ENCODE data around the gene EIF5.
"Not testable (repeated sequence)": the region's sequence is repeated elsewhere in the genome, so short reads cannot be mapped to it uniquely, and the experiment has no call there.

Gene EIF5

DNA sequence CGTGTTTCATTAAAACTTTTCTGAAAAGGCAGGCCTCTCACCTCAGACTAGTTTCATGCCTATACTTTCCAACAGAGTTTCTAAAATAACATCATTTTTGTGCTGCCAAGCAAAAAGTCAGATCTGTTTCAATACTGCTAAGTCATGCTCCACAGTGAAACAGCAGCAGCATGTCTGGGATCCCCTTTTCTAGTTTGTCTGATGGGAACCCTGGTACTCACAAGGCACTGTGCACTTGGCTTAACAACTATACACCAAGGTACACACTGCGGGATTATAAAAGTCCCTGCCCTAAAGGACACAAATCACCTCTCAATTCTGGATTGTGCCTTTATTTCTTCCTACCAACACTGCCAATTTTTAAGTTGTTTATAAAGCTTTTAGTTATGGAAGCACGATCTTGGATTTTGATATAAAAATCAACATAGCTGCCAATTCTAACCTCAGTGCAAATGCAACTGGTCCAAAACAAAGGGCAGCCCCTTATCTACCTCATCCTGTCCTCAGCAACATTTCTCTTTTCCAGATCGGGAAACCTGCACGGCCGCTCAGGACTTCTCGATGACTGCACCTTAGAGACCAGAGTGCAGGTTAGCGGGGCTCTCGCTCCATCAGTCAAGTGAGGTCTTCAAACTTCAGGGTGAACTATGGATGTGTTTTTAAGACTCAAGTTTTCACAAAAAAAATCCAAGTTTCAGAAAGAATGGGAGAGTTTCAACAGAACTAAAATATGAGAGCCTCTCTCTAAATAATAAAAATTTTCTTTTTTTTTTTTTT lies 1.7 kb upstream of the EIF5 start:
- in situ Hi-C loops (cut with MboI; ENCODE audit: low sequenced_read_pairs) = no loop called here

DNA sequence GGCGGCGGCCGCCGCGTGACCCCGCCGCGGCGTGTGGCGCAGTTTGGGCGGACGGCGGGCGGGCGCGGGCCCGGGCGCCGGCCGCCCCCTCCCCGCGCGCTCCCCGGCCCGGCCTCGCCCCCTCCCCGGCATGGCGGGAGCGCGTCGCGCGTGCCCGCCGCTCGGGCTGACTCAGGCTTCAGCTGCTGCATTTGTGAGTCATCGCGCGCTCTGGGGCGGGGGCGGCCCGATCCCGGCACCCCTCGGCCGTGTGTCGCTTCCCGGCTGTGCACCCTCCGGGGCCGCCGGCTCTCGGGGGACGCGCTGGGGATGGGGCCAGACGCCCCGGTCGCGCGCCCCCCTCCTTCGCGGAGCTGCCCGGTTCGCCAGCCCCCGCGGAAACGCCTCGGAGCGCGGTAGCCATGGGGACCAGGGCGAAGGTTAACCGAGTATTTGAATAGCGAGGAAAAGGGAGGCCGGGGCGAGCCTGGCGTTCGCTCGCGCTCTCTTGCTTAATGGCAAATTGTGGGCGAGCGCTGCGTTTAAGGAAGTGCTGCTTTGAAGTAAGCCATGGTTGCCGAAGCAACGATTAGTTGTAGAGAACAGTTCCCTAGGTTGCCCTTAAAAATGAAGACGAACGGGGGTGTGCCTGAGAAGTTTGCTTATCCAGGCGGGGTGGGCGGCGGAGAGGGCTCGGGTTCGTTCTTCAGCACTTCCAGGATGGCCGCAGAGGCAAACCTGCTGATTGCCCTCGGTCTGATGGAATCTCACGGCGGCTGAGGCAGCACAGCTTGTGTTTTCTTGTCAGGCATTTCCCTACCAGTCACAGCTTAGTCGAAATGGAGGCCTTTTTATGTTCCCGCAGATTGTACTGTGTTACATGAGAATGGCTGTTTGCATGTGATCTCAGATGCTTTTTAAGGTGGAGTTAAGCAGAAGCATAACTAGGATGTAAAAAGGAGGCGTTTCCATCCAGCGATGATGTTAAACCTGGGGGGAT lies 896 bp downstream of the EIF5 start:
- in situ Hi-C loops (cut with MboI; ENCODE audit: low sequenced_read_pairs) = no loop called here

DNA sequence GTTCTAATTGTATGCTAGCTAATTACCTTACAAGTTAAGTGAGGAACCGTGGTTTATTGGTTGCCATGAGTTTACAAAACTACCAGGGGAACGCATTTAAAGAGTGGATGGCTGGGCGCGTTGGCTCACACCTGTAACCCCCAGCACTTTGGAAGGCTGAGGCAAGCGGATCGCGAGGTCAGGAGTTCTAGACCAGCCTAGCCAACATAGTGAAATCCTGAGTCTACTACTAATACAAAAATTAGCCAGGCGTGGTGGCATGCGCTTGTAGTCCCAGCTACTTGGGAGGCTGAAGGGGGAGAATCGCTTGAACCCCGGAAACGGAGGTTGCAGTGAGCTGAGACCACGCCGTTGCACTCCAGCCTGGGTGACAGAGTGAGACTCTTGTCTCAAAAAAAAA lies 2.2 kb downstream of the EIF5 start:
- in situ Hi-C loops (cut with MboI; ENCODE audit: low sequenced_read_pairs) = no loop called here

DNA sequence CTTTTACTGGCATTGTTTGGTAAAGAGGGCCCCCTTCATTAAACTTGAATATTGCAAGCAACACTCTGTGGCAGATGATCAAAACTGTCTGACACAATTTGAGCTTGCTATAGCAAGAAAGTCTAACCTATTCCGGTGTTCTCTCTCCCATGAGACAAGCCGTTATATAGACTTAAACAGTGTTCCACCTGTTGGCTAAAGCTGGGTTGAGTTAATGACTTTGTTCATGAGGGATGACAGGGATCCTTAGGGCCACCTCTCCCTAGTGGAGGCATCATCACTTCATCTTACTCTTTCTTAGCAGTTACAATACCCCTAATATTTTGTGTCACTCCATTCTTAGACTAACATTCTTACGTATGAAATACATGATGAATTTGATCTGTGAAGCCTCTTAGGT lies 3.8 kb downstream of the EIF5 start:
- in situ Hi-C loops (cut with MboI; ENCODE audit: low sequenced_read_pairs) = no loop called here

DNA sequence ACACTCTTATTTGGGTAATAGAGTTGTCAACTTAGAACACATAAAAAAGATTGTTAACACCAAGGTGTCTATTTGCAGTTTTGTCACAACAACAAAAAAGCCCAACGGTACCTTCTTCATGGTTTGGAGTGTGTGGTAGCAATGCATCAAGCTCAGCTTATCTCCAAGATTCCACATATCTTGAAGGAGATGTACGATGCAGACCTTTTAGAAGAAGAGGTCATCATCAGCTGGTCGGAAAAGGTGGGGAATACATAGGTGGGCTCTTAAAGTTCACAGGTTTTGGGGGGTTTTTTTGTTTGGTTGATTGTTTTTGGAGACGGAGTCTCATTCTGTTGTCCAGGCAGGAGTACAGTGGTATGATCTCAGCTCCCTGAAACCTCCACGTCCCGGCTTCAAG lies 5.5 kb downstream of the EIF5 start:
- in situ Hi-C loops (cut with MboI; ENCODE audit: low sequenced_read_pairs) = no loop called here

DNA sequence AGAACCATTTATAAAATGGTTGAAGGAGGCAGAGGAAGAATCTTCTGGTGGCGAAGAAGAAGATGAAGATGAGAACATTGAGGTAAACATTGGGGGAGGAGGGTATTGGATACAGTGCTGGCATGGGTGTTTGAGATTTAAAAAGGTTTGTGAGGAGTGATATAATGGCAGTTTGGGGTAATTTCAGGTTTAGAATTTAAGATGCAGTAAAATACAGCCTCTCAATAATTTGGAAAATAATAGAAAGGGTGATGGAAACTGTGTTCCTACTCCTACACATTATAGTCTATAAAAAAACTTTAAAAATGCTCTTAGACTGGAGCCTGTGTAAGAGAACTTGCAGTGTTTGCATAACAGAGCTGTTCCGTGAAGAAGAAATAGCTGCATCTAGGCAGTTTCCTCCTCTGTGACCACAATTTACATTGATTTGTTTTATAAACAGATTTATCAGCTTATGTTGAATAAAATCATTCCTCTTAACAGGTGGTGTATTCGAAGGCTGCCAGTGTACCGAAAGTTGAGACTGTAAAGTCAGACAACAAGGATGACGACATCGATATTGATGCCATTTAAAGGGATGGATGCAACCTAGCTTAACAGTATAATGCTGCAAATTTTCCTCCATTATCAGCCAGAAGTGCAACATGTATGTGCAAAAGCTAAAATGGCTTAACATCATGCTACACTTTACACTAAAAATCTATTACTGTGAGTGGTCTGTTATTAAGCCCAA lies 6.6 kb downstream of the EIF5 start:
- in situ Hi-C loops (cut with MboI; ENCODE audit: low sequenced_read_pairs) = no loop called here

DNA sequence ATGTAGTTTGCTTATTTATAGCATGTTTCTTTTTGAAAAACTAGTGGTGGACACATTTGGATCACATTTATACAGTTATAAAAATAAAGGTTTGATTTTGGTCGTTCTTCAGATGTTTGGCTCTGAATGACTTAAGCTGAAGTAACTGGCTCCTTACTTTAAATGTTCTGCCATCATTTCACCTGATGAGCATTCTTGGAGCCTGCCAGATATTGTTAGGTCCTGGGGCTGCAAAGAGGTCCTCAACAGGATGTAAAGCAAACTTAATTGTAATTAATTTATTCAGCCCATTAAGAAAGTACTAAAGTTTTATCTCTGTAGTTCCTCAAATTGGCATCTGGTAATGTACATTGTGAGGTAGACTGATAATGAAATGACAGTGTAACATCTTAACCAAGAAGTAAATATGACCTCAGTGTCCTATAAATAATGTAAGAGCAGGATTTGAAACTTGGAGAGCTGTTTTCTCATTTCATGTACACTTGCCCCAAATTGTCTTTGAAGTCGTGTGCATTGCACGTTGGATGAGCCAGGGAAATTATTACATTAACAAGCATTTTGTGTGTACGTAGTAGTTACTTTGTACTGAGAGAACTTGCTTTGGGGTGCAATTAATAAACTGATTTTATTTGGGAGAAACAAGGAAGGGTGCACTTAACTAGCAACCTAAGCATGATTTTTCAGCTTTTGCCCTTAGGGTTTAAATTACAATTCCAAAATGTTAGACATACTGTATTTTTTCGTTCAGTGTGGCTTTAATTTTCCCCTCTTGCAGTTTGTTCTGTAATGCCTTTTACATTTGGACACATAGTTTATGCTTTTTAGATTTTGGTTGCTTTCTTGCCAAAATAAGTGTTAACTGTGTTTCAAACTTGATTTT lies 7.5 kb downstream of the EIF5 start:
- in situ Hi-C loops (cut with MboI; ENCODE audit: low sequenced_read_pairs) = no loop called here

DNA sequence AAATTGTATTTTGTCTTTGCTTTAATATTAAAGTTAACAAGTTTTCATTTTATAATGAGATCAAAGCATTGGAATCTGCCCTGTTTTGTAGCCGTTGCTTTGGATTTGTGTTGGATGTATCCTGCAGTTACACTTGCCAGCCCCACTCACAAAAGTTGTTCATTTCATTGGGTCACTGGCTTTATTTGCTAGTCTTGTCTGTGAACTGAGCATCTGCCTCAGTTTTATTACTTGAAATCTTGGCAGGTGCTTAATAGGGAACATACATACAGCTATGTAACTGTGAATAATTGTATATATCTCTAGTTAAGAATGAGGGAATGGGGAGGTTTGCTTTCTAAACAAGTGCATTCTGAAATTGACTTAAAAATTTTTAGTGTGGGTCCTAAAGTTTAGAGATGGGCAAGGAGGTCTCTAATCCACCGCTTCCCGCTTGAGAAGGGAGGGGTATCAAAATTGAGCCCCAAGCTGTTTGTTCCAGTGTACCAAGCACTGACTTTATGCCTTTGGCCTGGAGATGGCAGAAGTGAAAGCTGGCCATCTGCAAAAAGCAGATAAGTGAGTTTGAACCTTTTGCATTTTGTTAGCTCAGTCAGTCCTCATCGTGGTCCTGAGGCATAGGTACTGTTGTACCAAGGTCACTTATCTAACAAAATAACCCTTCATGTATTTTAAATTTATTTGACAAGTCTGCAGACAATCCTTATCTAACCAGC lies 9.3 kb downstream of the EIF5 start:
- in situ Hi-C loops (cut with MboI; ENCODE audit: low sequenced_read_pairs) = no loop called here

DNA sequence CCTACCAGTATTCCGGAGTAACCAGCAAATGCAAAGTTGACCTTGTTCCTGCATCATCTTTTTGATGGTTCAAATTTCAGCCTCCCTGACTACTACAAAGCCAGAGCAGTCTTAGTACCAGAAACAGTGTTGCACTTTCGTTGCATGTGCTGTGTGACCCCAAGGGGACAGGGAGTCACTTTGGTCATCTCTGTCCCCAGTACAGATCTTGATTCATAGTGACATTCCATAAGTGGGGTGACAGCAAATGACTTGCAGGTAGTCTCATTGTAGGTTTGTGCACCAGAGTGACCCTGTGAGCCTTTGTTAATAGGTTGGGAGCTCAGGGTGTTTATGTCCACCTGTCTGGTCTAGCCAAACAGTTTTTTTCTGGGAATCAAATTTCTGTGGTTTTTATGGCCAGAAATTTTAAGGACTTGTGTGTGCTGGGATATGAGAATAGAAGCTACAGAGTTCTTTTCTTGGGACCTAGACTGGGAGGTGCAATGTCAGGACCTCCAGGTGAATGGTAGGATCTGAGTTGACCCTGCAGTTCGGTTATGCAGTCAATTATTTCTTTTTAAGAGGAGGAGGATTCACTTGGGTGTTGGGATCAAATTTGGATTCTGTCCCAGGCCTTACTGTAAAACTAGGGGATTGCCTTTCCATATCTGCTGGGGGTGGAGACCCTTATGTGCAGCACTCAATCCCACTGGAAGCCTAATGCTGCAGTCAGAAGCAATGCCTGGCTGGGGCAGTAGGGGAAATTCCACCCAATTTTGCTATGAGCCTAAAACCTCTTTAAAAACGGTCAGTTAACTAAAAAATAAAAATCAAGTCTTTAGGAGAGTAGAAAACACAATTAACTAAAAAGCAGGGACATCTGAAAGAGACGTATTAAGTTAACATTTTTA lies 10.1 kb downstream of the EIF5 start:
- in situ Hi-C loops (cut with MboI; ENCODE audit: low sequenced_read_pairs) = no loop called here

DNA sequence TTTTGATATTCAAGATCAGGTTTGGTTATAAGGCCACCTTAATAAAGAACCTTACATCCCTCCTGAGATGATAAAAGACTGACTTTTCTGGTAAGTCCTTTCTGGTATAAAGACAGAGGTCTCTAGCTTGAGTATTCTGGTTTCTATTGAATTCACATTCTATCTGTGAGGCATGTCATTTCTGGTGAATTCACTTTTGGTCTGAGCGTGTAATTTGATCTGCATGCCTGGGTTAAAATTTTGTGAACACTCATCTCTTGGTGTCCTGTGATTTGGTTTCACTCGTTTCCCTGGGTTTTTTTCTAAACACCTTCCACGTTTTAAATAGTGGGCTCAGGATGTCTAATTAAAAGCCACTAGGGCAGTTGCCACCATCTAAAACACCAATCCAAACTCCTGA lies 12.2 kb downstream of the EIF5 start:
- in situ Hi-C loops (cut with MboI; ENCODE audit: low sequenced_read_pairs) = no loop called here

DNA sequence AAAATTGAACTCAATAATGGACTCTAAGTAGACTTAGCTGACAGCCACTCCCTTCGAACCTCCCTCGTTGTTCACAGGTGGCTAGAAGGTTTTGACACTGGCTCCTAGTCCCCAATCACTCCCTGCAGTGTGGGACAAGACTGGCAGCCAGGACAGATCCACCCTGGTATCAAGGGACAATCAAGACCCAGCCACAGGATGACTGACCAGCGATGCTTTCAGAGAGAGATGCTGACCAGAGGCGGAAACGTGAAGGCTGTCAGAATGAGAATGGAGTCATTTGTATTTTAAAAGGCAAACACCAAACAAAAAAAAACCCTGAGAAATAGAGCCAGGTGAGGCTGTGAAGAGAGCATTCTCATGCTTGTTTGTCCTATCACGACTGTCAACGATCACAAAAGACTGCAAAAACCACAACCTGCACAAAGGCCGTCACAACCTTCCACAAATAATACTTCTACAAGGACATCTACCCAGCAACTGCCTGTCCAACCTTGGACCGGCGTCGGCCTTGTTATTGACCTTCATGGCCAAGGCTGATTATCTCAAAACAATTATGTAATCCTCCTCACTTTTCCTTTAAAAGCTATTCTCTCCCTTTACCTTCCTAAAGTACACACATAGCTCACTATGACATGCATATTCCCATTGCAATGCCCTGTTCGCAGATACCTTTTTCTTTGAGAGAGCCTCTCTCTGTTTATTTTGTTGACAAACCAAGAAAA lies 13.2 kb downstream of the EIF5 start:
- in situ Hi-C loops (cut with MboI; ENCODE audit: low sequenced_read_pairs) = no loop called here

DNA sequence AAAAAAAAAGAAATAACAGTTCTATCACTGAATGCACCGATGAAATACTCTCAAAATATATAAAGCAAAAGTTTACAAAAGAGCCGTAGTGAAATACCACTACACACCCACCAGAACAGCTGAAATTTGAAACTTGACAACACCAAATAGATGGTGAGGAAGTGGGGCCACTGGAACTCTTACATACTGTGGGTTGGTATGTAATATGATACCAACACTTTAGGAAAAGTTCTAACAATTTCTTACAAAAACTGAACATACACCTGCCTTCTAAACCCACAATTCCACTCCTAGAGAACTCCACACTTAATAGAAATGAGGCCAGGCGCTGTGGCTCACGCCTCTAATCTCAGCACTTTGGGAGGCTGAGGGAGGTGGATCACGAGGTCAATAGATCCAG lies 14.1 kb downstream of the EIF5 start:
- in situ Hi-C loops (cut with MboI; ENCODE audit: low sequenced_read_pairs) = no loop called here

DNA sequence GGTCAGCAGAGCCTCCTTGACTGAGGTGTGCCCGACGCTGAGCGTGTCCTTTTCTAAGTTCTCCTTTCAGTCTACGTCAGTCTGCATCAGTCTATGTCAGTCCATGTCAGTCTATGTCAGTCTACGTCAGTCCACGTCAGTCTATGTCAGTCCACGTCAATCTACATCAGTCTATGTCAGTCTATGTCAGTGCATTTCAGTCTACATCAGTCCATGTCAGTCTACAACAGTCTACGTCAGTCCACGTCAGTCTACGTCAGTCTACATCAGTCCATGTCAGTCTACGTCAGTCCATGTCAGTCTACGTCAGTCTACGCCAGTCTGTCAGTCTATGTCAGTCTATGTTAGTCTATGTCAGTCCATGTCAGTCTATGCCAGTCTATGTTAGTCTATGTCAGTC lies 15.9 kb downstream of the EIF5 start:
- in situ Hi-C loops (cut with MboI; ENCODE audit: low sequenced_read_pairs) = no loop called here

DNA sequence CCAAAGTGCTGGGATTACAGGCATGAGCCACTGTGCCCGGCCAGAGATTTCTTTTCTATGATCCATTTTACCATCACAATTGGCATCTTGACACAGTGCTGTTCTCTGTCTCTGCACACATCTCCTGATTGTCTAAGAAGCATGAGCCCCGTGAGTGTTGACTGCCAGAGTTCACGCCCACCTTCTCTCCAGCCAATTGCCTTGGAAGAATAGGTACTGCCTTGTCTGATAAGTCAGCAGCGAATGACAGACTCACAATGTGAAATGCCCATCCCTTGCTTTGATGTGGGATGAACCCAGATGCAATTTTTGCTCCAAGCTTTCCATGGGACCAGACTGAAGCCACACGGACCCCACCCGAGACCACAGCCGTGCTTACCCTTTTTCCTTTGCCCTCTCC lies 19.3 kb downstream of the EIF5 start:
- in situ Hi-C loops (cut with MboI; ENCODE audit: low sequenced_read_pairs) = no loop called here

DNA sequence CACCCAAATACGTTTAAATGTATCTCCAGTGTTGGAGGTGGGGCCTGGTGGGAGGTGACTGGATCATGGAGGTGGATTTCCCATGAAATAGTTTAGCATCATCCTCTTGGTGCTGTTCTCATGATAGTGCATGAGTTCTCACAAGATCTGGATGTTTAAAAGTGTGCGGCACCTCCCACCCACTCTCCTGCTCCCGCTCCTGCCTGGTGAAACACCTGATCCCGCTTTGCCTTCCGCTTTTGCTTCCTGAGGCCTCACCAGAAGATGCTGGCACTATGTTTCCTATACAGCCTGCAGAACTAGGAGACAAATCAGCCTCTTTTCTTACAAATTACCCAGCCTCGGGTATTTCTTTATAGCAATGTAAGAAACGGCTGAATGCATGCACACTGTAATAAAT lies 20.1 kb downstream of the EIF5 start:
- in situ Hi-C loops (cut with MboI; ENCODE audit: low sequenced_read_pairs) = no loop called here

DNA sequence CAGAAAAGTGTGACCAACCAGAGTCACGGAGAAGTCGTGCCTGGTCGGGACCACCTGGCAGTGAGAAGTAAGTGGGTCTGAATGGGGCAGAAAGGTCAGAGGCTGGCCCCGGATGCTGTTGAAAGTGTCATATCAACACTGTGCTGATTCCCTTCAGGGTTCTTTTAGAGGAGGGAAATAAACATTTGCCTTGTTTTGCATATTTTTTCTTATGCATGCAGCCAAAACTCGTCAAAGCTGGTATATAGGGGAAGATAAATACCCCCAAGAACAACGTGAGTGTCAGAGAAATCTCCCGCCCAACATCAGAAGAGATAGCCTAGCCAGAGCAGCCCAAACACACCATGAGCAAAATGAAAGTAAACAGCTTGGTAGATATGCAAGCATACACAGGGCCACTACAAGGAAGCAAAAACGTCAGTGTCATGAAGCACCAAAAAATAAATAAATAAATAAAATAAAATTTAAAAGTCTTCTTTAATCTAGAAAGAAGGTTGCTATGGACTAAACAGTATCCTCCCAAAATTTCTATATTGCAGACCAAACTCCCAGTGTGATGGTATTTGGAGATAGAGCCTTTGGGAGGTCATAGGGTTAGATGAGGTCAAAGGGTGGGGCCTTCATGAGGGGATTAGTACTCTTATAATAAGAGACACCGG lies 22.1 kb downstream of the EIF5 start:
- in situ Hi-C loops (cut with MboI; ENCODE audit: low sequenced_read_pairs) = no loop called here

DNA sequence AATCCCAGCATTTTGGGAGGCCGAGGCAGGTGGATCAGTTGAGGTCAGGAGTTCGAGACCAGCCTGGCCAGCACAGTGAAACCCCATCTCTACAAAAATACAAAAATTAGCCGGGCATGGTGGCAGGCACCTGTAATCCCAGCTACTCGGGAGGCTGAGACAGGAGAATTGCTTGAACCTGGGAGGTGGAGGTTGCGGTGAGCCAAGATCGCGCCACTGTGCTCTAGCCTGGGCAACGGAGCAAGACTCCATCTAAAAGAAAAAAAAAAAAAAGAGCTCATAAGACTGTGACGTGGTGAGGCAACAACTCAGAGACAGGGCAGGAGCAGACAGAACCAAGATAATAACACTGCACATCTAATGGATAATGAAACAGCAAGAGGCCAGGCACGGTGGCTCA lies 23.5 kb downstream of the EIF5 start:
- in situ Hi-C loops (cut with MboI; ENCODE audit: low sequenced_read_pairs) = not testable (repeated sequence)

DNA sequence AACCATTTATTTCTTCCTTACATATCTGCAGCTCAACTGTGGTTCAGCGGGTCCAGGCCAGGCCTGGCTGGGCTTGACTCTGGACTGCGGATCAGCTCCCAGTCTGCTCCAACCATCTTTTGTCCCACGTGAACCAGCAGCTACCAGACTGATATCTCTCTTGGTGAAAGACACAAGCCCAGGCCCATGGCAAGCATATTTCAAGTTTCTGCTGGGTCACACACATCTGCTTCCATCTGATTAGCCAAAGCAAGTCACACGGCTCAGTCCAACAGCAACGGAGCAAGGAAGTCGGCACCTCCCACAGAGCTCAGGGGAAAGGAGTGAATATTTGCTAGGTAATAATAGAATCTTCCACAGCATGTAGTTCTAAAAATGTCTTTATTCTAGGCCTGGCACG lies 26.5 kb downstream of the EIF5 start:
- in situ Hi-C loops (cut with MboI; ENCODE audit: low sequenced_read_pairs) = no loop called here
